HG03060 (cell line): ENCODE results near the gene TAF4B.
A peak's percentile ranks its signal among the peaks of the same experiment; 100 is the strongest.
"Not testable (repeated sequence)": the region's sequence is repeated elsewhere in the genome, so short reads cannot be mapped to it uniquely, and the experiment has no call there.

ENCODE experiments used
- ATAC-seq: cut with Tn5 transposase; IDR thresholded peaks from one replicate; pipeline ENCODE4 v1.9.1; 2021; ENCODE audit warnings: low read depth, moderate number of reproducible peaks; ENCODE audit not compliant: unreplicated experiment

Gene TAF4B, protein sequence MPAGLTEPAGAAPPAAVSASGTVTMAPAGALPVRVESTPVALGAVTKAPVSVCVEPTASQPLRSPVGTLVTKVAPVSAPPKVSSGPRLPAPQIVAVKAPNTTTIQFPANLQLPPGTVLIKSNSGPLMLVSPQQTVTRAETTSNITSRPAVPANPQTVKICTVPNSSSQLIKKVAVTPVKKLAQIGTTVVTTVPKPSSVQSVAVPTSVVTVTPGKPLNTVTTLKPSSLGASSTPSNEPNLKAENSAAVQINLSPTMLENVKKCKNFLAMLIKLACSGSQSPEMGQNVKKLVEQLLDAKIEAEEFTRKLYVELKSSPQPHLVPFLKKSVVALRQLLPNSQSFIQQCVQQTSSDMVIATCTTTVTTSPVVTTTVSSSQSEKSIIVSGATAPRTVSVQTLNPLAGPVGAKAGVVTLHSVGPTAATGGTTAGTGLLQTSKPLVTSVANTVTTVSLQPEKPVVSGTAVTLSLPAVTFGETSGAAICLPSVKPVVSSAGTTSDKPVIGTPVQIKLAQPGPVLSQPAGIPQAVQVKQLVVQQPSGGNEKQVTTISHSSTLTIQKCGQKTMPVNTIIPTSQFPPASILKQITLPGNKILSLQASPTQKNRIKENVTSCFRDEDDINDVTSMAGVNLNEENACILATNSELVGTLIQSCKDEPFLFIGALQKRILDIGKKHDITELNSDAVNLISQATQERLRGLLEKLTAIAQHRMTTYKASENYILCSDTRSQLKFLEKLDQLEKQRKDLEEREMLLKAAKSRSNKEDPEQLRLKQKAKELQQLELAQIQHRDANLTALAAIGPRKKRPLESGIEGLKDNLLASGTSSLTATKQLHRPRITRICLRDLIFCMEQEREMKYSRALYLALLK

GRCh38 chr18:26226229-26227050, at the start of gene TAF4B:
TSS of gene TAF4B (plus strand) at chr18:26226445. CDS start at chr18:26226934, 489 bp downstream.
- ATAC-seq: peak; percentile 52

- peak; percentile 57 for ATAC-seq
These were observed 44.9 kb upstream of the TAF4B start for GRCh38 chr18:26181343-26181826.

GRCh38 chr18:26183395-26184112, 42.7 kb upstream of the TAF4B start:
- no peak for ATAC-seq

DNA sequence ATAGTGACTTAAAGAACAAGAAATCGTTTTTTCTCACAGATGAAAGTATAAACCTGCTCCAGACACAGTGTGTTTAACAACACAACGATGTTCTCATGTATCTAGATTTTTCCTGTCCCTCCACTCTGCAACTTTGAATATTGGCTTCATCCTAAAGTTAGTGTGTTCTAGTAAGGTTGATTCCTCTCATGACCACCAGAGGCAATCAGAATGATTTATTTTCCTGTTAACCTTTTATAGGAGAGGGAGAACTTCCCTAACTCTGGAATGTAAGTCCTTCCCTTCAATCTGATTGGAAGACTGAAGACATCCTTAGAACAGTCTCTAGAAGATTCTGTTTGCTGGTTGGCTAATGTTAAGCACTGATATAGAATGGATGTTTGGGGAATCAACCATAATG, 41.0 kb upstream of the TAF4B start:
- ATAC-seq: no peak

DNA sequence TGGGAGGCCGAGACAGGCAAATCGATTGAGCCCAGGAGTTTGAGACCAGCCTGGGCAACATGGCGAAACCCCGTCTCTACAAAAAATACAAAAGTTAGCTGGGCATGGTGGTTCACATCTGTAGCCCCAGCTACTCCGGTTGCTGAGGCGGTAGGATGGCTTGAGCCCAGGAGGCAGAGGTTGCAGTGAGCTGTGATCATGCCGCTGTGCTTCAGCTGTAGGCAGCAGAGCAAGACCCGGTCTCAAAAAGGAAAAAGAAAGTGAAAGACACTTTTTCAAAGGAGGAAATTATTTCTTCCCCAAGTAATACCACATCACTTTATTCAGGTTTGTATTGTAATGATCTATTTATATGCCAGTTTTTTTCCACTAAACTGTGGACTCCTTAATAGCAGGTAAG, 35.7 kb upstream of the TAF4B start:
- peak; percentile 78 for ATAC-seq

DNA sequence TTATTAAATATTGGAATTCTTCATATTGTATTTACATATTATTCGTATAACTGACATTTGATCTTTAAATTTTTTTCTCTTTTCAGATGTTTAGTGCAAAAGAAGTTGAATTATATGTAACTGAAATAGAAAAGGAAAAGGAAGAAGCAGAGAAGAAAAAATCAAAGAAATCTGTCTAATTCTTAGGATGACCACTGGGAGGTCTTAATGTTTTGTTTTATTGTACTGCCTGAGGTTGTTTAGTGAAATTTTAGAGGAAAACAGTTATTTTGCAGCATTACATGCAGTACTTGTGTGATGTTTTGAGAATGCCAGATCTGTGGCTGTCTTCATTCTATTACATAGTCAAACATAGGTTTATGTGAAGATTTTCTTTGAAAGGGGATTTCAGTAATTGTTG, 34.0 kb upstream of the TAF4B start:
- no peak for ATAC-seq

GRCh38 chr18:26196605-26197004, 29.6 kb upstream of the TAF4B start:
- ATAC-seq: no peak

GRCh38 chr18:26202001-26202400, 24.2 kb upstream of the TAF4B start:
- not testable (repeated sequence) for ATAC-seq

GRCh38 chr18:26205318-26205717, 20.9 kb upstream of the TAF4B start:
- ATAC-seq: no peak

- ATAC-seq: no peak
These were observed 19.8 kb upstream of the TAF4B start for GRCh38 chr18:26206488-26206887.

- ATAC-seq: no peak
These were observed 18.3 kb upstream of the TAF4B start for GRCh38 chr18:26207937-26208336.

DNA sequence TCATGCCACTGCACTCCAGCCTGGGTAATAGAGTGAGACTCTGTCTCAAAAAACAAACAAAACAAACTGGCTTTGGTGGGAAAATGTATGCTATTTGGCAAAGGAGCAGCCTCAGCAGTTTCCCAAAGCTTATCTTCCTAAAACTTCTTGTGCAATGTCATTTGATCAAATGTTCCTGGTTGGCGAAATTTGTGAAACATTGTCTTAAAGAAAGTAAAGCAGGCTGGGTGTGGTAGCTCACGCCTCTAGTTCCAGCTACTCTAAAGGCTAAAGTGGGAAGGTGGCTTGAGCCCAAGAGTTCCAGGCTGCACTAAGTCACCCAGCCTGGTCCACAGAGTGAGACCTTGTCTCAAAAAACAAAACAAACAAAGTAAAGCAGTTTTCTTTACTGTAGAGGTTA, 17.3 kb upstream of the TAF4B start:
- no peak for ATAC-seq

- no peak for ATAC-seq
These were observed 16.1 kb upstream of the TAF4B start for GRCh38 chr18:26210147-26210546.

DNA sequence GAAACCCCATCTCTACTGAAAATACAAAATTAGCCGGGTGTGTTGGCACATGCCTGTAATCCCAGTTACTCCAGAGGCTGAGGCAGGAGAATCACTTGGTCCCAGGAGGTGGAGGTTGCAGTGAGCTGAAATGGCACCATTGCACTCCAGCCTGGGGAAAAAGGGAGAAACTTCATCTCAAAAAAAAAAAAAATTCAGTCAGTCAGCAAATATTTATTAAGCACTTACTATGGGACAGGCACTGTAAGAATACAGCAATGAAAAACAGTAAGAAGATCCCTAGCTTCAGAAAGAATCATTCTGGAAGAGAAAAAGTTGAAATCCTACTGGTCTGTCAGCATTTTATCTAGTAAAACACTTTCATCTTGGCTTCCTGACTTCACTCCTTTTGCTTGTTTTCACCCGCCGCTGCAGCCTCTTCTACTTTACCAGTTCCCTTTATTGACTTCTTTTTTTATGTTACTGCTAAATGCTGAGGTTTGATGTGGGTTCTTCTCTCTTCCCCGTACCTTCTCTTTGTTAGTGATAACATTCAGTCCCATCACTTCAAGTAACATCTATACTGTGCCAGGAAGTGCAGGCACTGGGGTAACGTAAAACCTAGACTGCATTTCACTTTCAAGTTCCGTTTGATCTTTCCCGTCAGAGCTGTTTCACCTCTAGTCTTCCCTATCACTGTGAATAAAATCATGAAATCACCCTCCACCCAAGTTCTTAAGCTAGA, 10.8 kb upstream of the TAF4B start:
- peak; percentile 80 for ATAC-seq

- no peak for ATAC-seq
These were observed 1.1 kb upstream of the TAF4B start for GRCh38 chr18:26225022-26225693.

GRCh38 chr18:26225915-26226228, 373 bp upstream of the TAF4B start:
- no peak for ATAC-seq

DNA sequence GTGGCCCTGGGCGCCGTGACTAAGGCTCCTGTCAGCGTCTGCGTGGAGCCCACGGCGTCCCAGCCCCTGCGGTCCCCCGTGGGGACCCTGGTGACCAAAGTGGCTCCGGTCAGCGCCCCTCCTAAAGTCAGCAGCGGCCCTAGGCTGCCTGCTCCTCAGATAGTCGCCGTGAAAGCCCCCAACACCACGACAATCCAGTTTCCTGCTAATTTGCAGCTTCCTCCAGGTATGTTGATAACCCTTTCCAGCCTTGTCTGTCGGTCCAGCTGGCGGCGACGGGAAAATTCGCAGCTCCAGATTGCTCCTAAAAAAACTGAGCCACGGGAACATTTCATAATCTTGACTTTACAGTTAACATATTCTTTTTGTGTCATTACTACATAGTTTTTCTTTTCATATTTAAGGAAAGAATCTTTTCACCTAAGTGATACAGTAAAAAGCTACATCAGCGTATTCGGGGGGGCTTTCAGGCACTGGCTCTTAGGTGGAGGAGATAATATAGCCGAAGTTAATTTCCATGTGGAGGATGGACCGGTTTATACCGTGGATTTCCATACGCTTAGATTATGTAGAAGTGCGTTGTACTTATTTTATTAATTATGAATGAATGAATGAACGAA, 916 bp downstream of the TAF4B start:
- ATAC-seq: no peak

DNA sequence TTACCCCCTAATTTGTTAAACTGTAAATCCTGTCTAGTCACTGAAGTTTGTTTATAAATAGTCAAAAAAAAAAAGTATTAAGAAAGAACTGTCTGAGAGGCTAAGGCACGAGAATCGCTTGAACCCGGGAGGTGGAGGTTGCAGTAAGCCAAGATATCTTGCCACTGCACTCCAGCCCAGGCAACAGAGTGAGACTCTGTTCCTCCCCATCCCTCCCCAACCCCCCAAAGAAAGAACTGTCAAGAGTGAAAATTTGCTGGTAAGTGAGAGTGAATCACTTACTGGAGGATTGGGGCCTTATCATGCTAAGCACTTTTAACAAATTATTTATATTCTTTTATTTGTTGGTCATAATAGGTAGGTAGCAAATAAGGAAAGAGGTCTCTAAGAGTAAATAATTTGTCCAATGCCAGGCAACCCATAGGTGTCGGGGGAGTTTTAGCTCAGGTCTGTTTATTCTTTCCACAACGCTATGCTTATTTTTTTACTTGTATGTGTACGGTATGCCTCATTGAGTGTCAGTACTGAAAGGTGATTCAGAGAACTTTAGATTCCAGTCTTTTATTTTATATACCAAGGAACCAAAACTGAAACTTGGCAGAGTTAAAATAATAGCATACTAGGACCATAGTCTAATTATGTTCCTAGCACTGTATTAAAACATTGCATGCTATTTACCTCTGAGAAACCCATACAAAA, 2.5 kb downstream of the TAF4B start:
- ATAC-seq: no peak
